Rectal smooth muscle tissue (tissue), 1 donor: ENCODE results near the gene PLXND1.

Source experiments
- H3K27ac ChIP-seq: one replicate; pipeline ENCODE4 v1.7.0; 2013; ENCODE audit warnings: low read depth, low read length, inconsistent platforms
- H3K27me3 ChIP-seq: one replicate; pipeline ENCODE4 v1.7.0; 2013; ENCODE audit warnings: low read length; ENCODE audit not compliant: control insufficient read depth, insufficient read depth
- H3K36me3 ChIP-seq: one replicate; pipeline ENCODE4 v1.7.0; 2013; ENCODE audit warnings: low read length; ENCODE audit not compliant: control insufficient read depth, insufficient read depth
- H3K4me1 ChIP-seq: one replicate; pipeline ENCODE4 v1.7.0; 2013; ENCODE audit warnings: low read length; ENCODE audit not compliant: control insufficient read depth, insufficient read depth
- H3K4me3 ChIP-seq: one replicate; pipeline ENCODE4 v1.7.0; 2013; ENCODE audit warnings: low read length
- H3K9ac ChIP-seq: one replicate; pipeline ENCODE4 v1.7.0; 2013; ENCODE audit warnings: low read length

The PLXND1 gene

DNA sequence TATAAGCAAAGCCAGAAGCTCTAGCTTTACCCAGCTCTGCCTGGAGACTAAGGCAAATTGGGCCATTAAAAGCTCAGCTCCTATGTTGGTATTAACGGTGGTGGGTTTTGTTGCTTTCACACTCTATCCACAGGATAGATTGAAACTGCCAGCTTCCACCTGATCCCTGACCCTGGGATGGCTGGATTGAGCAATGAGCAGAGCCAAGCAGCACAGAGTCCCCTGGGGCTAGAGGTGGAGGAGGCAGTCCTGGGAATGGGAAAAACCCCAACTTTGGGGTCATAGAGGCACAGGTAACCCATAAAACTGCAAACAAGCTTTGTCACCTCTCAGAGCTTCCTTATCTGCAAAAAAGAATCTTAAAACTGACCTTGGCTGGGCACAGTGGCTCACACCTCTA, 71.4 kb downstream of the PLXND1 start:
- H3K36me3 ChIP-seq: no peaks in the 10 kb centered on the region
- H3K27me3 ChIP-seq: no peaks in the 10 kb centered on the region
- no peak overlapping the region for H3K4me3 ChIP-seq
- H3K9ac ChIP-seq: no peak overlapping the region
- no peaks in the 10 kb centered on the region for H3K4me1 ChIP-seq
- no peak overlapping the region for H3K27ac ChIP-seq

DNA sequence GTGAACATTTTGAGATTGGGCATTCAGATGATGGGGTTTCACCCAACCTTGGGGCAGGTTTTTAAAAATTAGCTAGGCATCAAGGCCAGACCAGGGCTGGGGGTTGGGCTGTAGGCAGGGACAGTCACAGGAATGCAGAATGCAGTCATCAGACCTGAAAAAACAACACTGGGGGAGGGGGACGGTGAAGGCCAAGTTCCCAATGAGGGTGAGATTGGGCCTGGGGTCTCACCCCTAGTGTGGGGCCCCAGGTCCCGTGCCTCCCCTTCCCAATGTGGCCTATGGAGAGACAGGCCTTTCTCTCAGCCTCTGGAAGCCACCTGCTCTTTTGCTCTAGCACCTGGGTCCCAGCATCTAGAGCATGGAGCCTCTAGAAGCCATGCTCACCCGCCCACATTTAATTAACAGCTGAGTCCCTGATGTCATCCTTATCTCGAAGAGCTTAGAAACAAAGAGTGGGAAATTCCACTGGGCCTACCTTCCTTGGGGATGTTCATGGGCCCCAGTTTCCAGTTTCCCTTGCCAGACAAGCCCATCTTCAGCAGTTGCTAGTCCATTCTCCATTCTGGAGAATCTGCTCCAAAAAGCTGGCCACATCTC, 71.9 kb downstream of the PLXND1 start:
- Histone ChIP-seq H3K4me1 (no peaks in the 10 kb centered on the region), H3K9ac (no peak overlapping the region), H3K27me3 (no peaks in the 10 kb centered on the region), H3K36me3 (no peaks in the 10 kb centered on the region), H3K27ac (no peak overlapping the region), H3K4me3 (no peak overlapping the region)

DNA sequence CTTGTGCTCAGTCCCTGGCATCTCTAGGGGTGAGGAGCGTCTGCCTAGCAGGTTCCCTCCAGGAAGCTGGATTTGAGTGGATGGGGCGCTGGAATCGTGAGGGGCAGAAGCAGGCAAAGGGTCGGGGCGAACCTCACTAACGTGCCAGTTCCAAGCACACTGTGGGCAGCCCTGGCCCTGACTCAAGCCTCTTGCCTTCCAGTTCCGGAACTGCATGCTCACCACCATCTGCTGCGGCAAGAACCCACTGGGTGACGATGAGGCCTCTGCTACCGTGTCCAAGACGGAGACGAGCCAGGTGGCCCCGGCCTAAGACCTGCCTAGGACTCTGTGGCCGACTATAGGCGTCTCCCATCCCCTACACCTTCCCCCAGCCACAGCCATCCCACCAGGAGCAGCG, 73.1 kb downstream of the PLXND1 start:
- no peaks in the 10 kb centered on the region for H3K4me1 ChIP-seq
- no peak overlapping the region for H3K9ac ChIP-seq
- no peak overlapping the region for H3K4me3 ChIP-seq
- H3K27me3 ChIP-seq: no peaks in the 10 kb centered on the region
- no peak overlapping the region for H3K27ac ChIP-seq
- H3K36me3 ChIP-seq: no peaks in the 10 kb centered on the region

DNA sequence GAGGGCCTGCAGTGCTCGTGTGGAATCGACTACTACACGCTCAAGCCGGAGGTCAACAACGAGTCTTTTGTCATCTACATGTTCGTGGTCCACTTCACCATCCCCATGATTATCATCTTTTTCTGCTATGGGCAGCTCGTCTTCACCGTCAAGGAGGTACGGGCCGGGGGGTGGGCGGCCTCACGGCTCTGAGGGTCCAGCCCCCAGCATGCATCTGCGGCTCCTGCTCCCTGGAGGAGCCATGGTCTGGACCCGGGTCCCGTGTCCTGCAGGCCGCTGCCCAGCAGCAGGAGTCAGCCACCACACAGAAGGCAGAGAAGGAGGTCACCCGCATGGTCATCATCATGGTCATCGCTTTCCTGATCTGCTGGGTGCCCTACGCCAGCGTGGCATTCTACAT, 74.2 kb downstream of the PLXND1 start:
- H3K27ac ChIP-seq: no peak overlapping the region
- H3K36me3 ChIP-seq: no peaks in the 10 kb centered on the region
- H3K4me1 ChIP-seq: no peaks in the 10 kb centered on the region
- no peaks in the 10 kb centered on the region for H3K27me3 ChIP-seq
- H3K9ac ChIP-seq: no peak overlapping the region
- no peak overlapping the region for H3K4me3 ChIP-seq

DNA sequence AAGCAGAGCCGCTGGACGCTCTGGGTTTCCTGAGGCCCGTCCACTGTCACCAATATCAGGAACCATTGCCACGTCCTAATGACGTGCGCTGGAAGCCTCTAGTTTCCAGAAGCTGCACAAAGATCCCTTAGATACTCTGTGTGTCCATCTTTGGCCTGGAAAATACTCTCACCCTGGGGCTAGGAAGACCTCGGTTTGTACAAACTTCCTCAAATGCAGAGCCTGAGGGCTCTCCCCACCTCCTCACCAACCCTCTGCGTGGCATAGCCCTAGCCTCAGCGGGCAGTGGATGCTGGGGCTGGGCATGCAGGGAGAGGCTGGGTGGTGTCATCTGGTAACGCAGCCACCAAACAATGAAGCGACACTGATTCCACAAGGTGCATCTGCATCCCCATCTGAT, 74.8 kb downstream of the PLXND1 start:
- Histone ChIP-seq H3K27ac (no peak overlapping the region), H3K9ac (no peak overlapping the region), H3K36me3 (no peaks in the 10 kb centered on the region), H3K4me3 (no peak overlapping the region), H3K4me1 (no peaks in the 10 kb centered on the region), H3K27me3 (no peaks in the 10 kb centered on the region)

DNA sequence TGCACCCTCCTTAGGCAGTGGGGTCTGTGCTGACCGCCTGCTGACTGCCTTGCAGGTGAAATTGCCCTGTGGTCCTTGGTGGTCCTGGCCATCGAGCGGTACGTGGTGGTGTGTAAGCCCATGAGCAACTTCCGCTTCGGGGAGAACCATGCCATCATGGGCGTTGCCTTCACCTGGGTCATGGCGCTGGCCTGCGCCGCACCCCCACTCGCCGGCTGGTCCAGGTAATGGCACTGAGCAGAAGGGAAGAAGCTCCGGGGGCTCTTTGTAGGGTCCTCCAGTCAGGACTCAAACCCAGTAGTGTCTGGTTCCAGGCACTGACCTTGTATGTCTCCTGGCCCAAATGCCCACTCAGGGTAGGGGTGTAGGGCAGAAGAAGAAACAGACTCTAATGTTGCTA, 75.7 kb downstream of the PLXND1 start:
- no peak overlapping the region for H3K27ac ChIP-seq
- H3K4me1 ChIP-seq: no peaks in the 10 kb centered on the region
- no peak overlapping the region for H3K9ac ChIP-seq
- no peaks in the 10 kb centered on the region for H3K36me3 ChIP-seq
- no peak overlapping the region for H3K4me3 ChIP-seq
- no peaks in the 10 kb centered on the region for H3K27me3 ChIP-seq

DNA sequence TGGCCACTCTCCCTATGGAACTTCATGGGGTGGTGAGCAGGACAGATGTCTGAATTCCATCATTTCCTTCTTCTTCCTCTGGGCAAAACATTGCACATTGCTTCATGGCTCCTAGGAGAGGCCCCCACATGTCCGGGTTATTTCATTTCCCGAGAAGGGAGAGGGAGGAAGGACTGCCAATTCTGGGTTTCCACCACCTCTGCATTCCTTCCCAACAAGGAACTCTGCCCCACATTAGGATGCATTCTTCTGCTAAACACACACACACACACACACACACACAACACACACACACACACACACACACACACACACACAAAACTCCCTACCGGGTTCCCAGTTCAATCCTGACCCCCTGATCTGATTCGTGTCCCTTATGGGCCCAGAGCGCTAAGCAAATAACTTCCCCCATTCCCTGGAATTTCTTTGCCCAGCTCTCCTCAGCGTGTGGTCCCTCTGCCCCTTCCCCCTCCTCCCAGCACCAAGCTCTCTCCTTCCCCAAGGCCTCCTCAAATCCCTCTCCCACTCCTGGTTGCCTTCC, 76.2 kb downstream of the PLXND1 start:
- H3K4me3 ChIP-seq: no peak overlapping the region
- H3K27ac ChIP-seq: no peak overlapping the region
- H3K36me3 ChIP-seq: no peaks in the 10 kb centered on the region
- H3K4me1 ChIP-seq: no peaks in the 10 kb centered on the region
- no peak overlapping the region for H3K9ac ChIP-seq
- no peaks in the 10 kb centered on the region for H3K27me3 ChIP-seq

DNA sequence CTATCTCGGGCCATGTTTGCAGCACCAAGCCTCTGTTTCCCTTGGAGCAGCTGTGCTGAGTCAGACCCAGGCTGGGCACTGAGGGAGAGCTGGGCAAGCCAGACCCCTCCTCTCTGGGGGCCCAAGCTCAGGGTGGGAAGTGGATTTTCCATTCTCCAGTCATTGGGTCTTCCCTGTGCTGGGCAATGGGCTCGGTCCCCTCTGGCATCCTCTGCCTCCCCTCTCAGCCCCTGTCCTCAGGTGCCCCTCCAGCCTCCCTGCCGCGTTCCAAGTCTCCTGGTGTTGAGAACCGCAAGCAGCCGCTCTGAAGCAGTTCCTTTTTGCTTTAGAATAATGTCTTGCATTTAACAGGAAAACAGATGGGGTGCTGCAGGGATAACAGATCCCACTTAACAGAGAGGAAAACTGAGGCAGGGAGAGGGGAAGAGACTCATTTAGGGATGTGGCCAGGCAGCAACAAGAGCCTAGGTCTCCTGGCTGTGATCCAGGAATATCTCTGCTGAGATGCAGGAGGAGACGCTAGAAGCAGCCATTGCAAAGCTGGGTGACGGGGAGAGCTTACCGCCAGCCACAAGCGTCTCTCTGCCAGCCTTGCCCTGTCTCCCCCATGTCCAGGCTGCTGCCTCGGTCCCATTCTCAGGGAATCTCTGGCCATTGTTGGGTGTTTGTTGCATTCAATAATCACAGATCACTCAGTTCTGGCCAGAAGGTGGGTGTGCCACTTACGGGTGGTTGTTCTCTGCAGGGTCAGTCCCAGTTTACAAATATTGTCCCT, 76.9 kb downstream of the PLXND1 start:
- Histone ChIP-seq H3K4me1 (no peaks in the 10 kb centered on the region), H3K9ac (no peak overlapping the region), H3K27me3 (no peaks in the 10 kb centered on the region), H3K36me3 (no peaks in the 10 kb centered on the region), H3K27ac (no peak overlapping the region), H3K4me3 (no peak overlapping the region)

DNA sequence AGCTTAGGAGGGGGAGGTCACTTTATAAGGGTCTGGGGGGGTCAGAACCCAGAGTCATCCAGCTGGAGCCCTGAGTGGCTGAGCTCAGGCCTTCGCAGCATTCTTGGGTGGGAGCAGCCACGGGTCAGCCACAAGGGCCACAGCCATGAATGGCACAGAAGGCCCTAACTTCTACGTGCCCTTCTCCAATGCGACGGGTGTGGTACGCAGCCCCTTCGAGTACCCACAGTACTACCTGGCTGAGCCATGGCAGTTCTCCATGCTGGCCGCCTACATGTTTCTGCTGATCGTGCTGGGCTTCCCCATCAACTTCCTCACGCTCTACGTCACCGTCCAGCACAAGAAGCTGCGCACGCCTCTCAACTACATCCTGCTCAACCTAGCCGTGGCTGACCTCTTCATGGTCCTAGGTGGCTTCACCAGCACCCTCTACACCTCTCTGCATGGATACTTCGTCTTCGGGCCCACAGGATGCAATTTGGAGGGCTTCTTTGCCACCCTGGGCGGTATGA, 77.8 kb downstream of the PLXND1 start, which contains the start of gene RHO:
TSS of gene RHO (plus strand) at position 51 of the 512 bp plus-strand sequence. CDS start at position 146, 95 bp downstream.
- H3K4me3 ChIP-seq: no peak within 1 kb of the TSS
- H3K9ac ChIP-seq: no peak within 1 kb of the TSS
- H3K36me3 ChIP-seq: no peaks in the 10 kb centered on the region
- H3K4me1 ChIP-seq: no peaks in the 10 kb centered on the region
- H3K27me3 ChIP-seq: no peaks in the 10 kb centered on the region
- no peak within 1 kb of the TSS for H3K27ac ChIP-seq

DNA sequence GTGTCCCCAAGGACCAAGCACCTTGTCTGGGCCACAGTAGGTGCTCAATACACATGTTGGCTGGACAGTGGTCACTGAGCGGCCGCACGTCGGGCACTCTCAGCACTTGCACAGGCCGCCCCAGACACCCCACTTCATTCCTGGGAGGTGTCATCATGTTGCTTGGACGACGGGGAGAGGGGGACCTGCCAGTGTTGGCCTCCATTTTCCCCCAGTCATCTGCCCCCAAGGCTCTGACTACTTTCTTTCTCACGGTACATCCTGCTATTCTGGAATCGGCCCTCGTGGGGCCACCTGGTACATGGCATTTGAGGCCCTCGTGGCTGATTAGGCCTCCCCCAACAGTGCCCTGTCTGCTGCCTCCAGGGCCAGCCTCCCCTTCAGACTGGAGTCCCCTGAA, 79.2 kb downstream of the PLXND1 start:
- Histone ChIP-seq H3K4me1 (no peaks in the 10 kb centered on the region), H3K27ac (no peak overlapping the region), H3K4me3 (no peak overlapping the region), H3K36me3 (no peaks in the 10 kb centered on the region), H3K27me3 (no peaks in the 10 kb centered on the region), H3K9ac (no peak overlapping the region)

DNA sequence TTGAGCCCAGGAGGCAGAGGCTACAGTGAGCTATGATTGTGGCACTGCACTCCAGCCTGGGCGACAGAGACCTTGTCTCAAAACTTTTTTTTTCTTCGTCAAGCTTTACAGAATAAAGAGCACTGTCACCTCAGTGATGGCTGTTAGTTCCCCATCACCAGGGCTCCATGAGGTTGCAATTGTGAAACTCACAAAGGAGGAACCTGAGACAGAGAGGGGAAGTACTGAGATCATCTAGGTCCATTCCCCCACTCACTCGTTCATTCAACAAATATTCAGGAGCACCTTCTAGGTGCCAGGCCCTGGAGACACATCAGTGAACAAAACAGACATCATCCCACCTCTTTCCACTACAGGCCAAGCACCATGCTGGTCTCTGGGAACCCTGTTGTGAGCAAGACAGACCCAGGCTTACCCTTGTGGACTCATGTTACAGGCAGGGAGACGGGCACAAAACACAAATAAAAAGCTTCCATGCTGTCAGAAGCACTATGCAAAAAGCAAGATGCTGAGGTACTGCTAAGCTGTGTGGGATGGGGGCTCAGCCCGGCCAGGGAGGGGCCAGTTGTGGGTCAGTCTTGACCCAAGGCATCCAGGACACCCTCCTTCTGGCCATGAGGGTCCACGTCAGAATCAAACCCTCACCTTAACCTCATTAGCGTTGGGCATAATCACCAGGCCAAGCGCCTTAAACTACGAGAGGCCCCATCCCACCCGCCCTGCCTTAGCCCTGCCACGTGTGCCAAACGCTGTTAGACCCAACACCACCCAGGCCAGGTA, 80.2 kb downstream of the PLXND1 start:
- H3K4me3 ChIP-seq: no peak overlapping the region
- H3K36me3 ChIP-seq: no peaks in the 10 kb centered on the region
- no peak overlapping the region for H3K27ac ChIP-seq
- no peak overlapping the region for H3K9ac ChIP-seq
- no peaks in the 10 kb centered on the region for H3K4me1 ChIP-seq
- H3K27me3 ChIP-seq: no peaks in the 10 kb centered on the region

DNA sequence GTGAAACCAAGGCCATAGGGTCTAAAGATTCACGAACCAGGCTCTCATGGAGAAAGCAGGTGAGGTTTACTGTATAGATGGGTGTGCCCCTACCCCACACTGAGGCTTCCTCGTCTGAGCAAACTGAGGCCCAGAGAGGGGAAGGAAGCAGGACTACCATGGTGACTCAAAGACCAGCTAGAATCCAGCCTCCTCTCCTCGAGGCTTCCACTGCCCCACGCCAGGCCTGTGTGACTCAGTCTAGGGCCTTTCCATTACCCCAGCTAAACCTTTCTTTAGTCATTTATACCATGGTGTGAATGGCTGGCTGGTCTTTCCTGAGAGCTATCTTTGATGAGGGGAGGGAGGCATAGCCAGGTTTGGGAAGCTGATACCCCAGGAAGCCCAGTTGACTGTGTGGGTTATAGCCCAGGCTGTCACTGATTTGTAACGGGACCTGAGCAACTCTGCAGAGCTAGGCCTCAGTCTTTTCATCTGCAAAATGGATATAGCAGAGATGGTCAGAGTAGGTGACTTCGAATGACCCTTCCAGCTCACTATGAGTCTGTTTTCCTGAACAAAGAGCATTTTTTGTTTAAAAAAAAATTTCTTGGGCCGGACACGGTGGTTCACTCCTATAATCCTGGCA, 81.0 kb downstream of the PLXND1 start:
- Histone ChIP-seq H3K4me3 (no peak overlapping the region), H3K36me3 (no peaks in the 10 kb centered on the region), H3K9ac (no peak overlapping the region), H3K27me3 (no peaks in the 10 kb centered on the region), H3K27ac (no peak overlapping the region), H3K4me1 (no peaks in the 10 kb centered on the region)
